Measurements from ENCODE around the gene CGN.
A peak's percentile ranks its signal among the peaks of the same experiment; 100 is the strongest.

Gene CGN

GRCh38 chr1:151494741-151495281 is 16.4 kb upstream of the CGN start:
- no peaks in the 10 kb centered on the region for H3K9me3 Mint-ChIP-seq
- peaks cover 8% of the 10 kb centered on the region for H3K4me1 Mint-ChIP-seq
- no peaks in the 10 kb centered on the region for H3K36me3 Mint-ChIP-seq (ENCODE audit: low read depth)
- H3K27me3 Mint-ChIP-seq (ENCODE audit: low read depth, poor library complexity) = peaks cover 23% of the 10 kb centered on the region
- no peak overlapping the region for H3K27ac Mint-ChIP-seq
- TF ChIP-seq CTCF (IDR thresholded peaks at IDR 0.05) = no peak
- DNase-seq = no peak
- H3K4me3 Mint-ChIP-seq = no peak overlapping the region

- no peaks in the 10 kb centered on the region for H3K36me3 Mint-ChIP-seq (ENCODE audit: low read depth)
- DNase-seq = no peak
- no peak for TF ChIP-seq CTCF (IDR thresholded peaks at IDR 0.05)
- H3K4me1 Mint-ChIP-seq = peaks cover 8% of the 10 kb centered on the region
- H3K27ac Mint-ChIP-seq = peak overlapping the region; percentile 81
- no peak overlapping the region for H3K4me3 Mint-ChIP-seq
- H3K9me3 Mint-ChIP-seq = no peaks in the 10 kb centered on the region
- H3K27me3 Mint-ChIP-seq (ENCODE audit: low read depth, poor library complexity) = peaks cover 26% of the 10 kb centered on the region
Measured at GRCh38 chr1:151495316-151495715, 15.9 kb upstream of the CGN start.

GRCh38 chr1:151499365-151499764 is 11.8 kb upstream of the CGN start:
- Mint-ChIP-seq H3K27me3 (ENCODE audit: low read depth, poor library complexity) (peaks cover 30% of the 10 kb centered on the region), H3K4me3 (no peak overlapping the region), H3K27ac (no peak overlapping the region), H3K36me3 (ENCODE audit: low read depth) (no peaks in the 10 kb centered on the region), H3K4me1 (peaks cover 18% of the 10 kb centered on the region), H3K9me3 (no peaks in the 10 kb centered on the region)
- no peak for DNase-seq
- TF ChIP-seq CTCF (IDR thresholded peaks at IDR 0.05) = no peak

- TF ChIP-seq CTCF (IDR thresholded peaks at IDR 0.05) = no peak
- Mint-ChIP-seq H3K36me3 (ENCODE audit: low read depth) (no peaks in the 10 kb centered on the region), H3K27ac (no peak overlapping the region)
Measured at GRCh38 chr1:151499930-151500329, 11.3 kb upstream of the CGN start.

GRCh38 chr1:151501474-151501873 is 9.7 kb upstream of the CGN start:
- Mint-ChIP-seq H3K36me3 (ENCODE audit: low read depth) (no peaks in the 10 kb centered on the region), H3K27me3 (ENCODE audit: low read depth, poor library complexity) (peaks cover 47% of the 10 kb centered on the region), H3K9me3 (no peaks in the 10 kb centered on the region), H3K4me3 (no peak overlapping the region), H3K4me1 (peaks cover 11% of the 10 kb centered on the region), H3K27ac (no peak overlapping the region)
- TF ChIP-seq CTCF (IDR thresholded peaks at IDR 0.05) = no peak
- no peak for DNase-seq

More at GRCh38 chr1:151499930-151500329, 11.3 kb upstream of the CGN start:
- no peak for DNase-seq
- no peaks in the 10 kb centered on the region for H3K9me3 Mint-ChIP-seq
- H3K27me3 Mint-ChIP-seq (ENCODE audit: low read depth, poor library complexity) = peaks cover 32% of the 10 kb centered on the region
- H3K4me3 Mint-ChIP-seq = no peak overlapping the region
- peaks cover 14% of the 10 kb centered on the region for H3K4me1 Mint-ChIP-seq

GRCh38 chr1:151502035-151502700 is 9.0 kb upstream of the CGN start:
- no peaks in the 10 kb centered on the region for H3K9me3 Mint-ChIP-seq
- TF ChIP-seq CTCF (IDR thresholded peaks at IDR 0.05) = no peak
- H3K4me1 Mint-ChIP-seq = peaks cover 11% of the 10 kb centered on the region
- peak overlapping the region; percentile 45 for H3K27ac Mint-ChIP-seq
- DNase-seq = no peak
- H3K36me3 Mint-ChIP-seq (ENCODE audit: low read depth) = no peaks in the 10 kb centered on the region
- peaks cover 48% of the 10 kb centered on the region for H3K27me3 Mint-ChIP-seq (ENCODE audit: low read depth, poor library complexity)
- H3K4me3 Mint-ChIP-seq = no peak overlapping the region

All from nephron progenitor cell (in vitro differentiated cells).